SK-N-SH (cell line): ENCODE results near the gene MCCC1. TPM values are rescaled to one million over a fixed set of nuclear protein-coding genes. Genes with fewer than 3 reads are reported as not detected.
A peak's percentile ranks its signal among the peaks of the same experiment; 100 is the strongest.

Experiments
- CTCF ChIA-PET: fragments of 300-600, 350-600 bp; formaldehyde crosslinking; extraction: SDS; loops from one replicate; lab custom pipeline; 2021; lab: Yijun Ruan, JAX
- POLR2A ChIA-PET: fragments of 350-600 bp; sonication (Branson Sonifier 250); formaldehyde crosslinking; extraction: SDS; loops from one replicate; lab custom pipeline; 2020; ENCODE audit warnings: antibody characterized with exemption, inconsistent platforms; lab: Yijun Ruan, JAX
- DNase-seq: peaks from one replicate; pipeline ENCODE4 v3.0.0; 2012
- H2AFZ ChIP-seq: fragments of 200-600 bp; sonication (generic); 2 replicates; pipeline ENCODE4 v1.8.1; 2016; ENCODE audit warnings: antibody characterized with exemption, mild to moderate bottlenecking, low read depth
- H3F3A ChIP-seq: fragments of 200-600 bp; sonication (generic); replicated peaks from 2 replicates; pipeline ENCODE3; 2016; ENCODE audit warnings: antibody characterized with exemption, mild to moderate bottlenecking; ENCODE audit not compliant: insufficient read depth
- H3K27ac ChIP-seq, 2 experiments: fragments of 200-500 bp in 1 of 2; fragments of 200-600 bp in 1 of 2; sonication (Bioruptor generic) in 1 of 2; sonication (generic), shearing (Covaris generic) in 1 of 2; 2 replicates each; pipeline versions ENCODE4 v1.5.1 to v1.6.1; 2014 to 2016; ENCODE audit warnings: low read depth in 2 of 2, inconsistent platforms in 1 of 2, low read length in 1 of 2, mild to moderate bottlenecking in 1 of 2, mixed read lengths in 1 of 2
- H3K27me3 ChIP-seq: fragments of 200-600 bp; sonication (generic), shearing (Covaris generic); 2 replicates; pipeline ENCODE4 v1.6.1; 2016; ENCODE audit warnings: mixed run types; ENCODE audit not compliant: insufficient read depth
- H3K36me3 ChIP-seq, 2 experiments: fragments of 200-500 bp in 1 of 2; fragments of 200-600 bp in 1 of 2; sonication (Bioruptor generic) in 1 of 2; sonication (generic) in 1 of 2; replicated peaks in 1 of 2; 2 replicates each; pipeline versions ENCODE3 to v1.5.1; 2014 to 2016; ENCODE audit warnings: low read length in 1 of 2, mild to moderate bottlenecking in 1 of 2; ENCODE audit not compliant: insufficient read depth in 2 of 2, control insufficient read depth in 1 of 2
- H3K4me1 ChIP-seq, 2 experiments: fragments of 200-500 bp in 1 of 2; fragments of 200-600 bp in 1 of 2; sonication (Bioruptor generic) in 1 of 2; sonication (generic), shearing (Covaris generic) in 1 of 2; 2 replicates each; pipeline versions ENCODE4 v1.5.1 to v1.6.1; 2014 to 2016; ENCODE audit warnings: low read depth in 1 of 2, low read length in 1 of 2, mixed run types in 1 of 2; ENCODE audit not compliant: insufficient read depth in 2 of 2, control insufficient read depth in 1 of 2
- H3K4me2 ChIP-seq: fragments of 200-600 bp; sonication (generic), shearing (Covaris generic); 2 replicates; pipeline ENCODE4 v1.6.1; 2017; ENCODE audit warnings: mixed run types
- H3K4me3 ChIP-seq, 2 experiments: fragments of 200-500 bp in 1 of 2; fragments of 200-600 bp in 1 of 2; sonication (Bioruptor generic) in 1 of 2; sonication (generic), shearing (Covaris generic) in 1 of 2; 2 replicates each; pipeline versions ENCODE4 v1.5.1 to v1.8.1; 2014 to 2016; ENCODE audit warnings: low read depth in 2 of 2, inconsistent platforms in 1 of 2, low read length in 1 of 2, mild to moderate bottlenecking in 1 of 2, mixed read lengths in 1 of 2, moderate library complexity in 1 of 2
- H3K79me2 ChIP-seq: fragments of 200-600 bp; sonication (generic); 2 replicates; pipeline ENCODE4 v1.8.1; 2017; ENCODE audit warnings: mild to moderate bottlenecking; ENCODE audit not compliant: insufficient read depth
- H3K9ac ChIP-seq: fragments of 200-600 bp; sonication (generic); 2 replicates; pipeline ENCODE4 v1.6.1; 2017; ENCODE audit warnings: mixed run types
- H3K9me2 ChIP-seq: fragments of 200-600 bp; sonication (generic); 2 replicates; pipeline ENCODE4 v1.6.1; 2017; ENCODE audit warnings: mixed run types
- H3K9me3 ChIP-seq: fragments of 200-600 bp; sonication (generic); 2 replicates; pipeline ENCODE4 v1.6.1; 2017; ENCODE audit warnings: mixed run types, mild to moderate bottlenecking, moderate library complexity
- H4K20me1 ChIP-seq: fragments of 200-600 bp; sonication (generic); 2 replicates; pipeline ENCODE4 v1.6.1; 2017; ENCODE audit warnings: mild to moderate bottlenecking, mixed run types; ENCODE audit not compliant: insufficient read depth
- EP300 ChIP-seq, 2 experiments: IDR thresholded peaks; 2 replicates each; pipeline versions ENCODE4 v1.4.0 to v1.6.1; 2012; ENCODE audit warnings: borderline replicate concordance in 1 of 2, low read depth in 1 of 2, low read length in 1 of 2
- EZH2phosphoT487 ChIP-seq: fragments of 200-600 bp; sonication (generic); IDR thresholded peaks from 2 replicates; pipeline ENCODE4 v1.6.1; 2017; ENCODE audit warnings: low read depth, mixed run types, mild to moderate bottlenecking, antibody characterized with exemption, moderate library complexity, borderline replicate concordance
- FOSL2 ChIP-seq: IDR thresholded peaks from 2 replicates; pipeline ENCODE4 v1.4.0; 2012; ENCODE audit warnings: low read depth, mild to moderate bottlenecking, moderate library complexity, borderline replicate concordance
- FOXJ3 ChIP-seq: sonication (generic); formaldehyde crosslinking; IDR thresholded peaks from 2 replicates; pipeline ENCODE4 v1.5.1; 2020; ENCODE audit warnings: mild to moderate bottlenecking, missing genetic modification reagents
- GABPA ChIP-seq: IDR thresholded peaks from 2 replicates; pipeline ENCODE4 v1.4.0; 2012; ENCODE audit warnings: low read depth, mild to moderate bottlenecking
- GATA2 ChIP-seq: sonication (generic); formaldehyde crosslinking; IDR thresholded peaks from 2 replicates; pipeline ENCODE4 v1.5.0; 2020; ENCODE audit warnings: mild to moderate bottlenecking, missing genetic modification reagents
- MEF2A ChIP-seq: IDR thresholded peaks from 2 replicates; pipeline ENCODE4 v1.4.0; 2012; ENCODE audit warnings: low read depth, borderline replicate concordance
- MXI1 ChIP-seq: IDR thresholded peaks from 2 replicates; pipeline ENCODE4 v1.6.1; 2012; ENCODE audit warnings: mild to moderate bottlenecking, low read depth, low read length, improper control_type of control experiment
- NRF1 ChIP-seq: IDR thresholded peaks from 2 replicates; pipeline ENCODE4 v1.6.1; 2012; ENCODE audit warnings: low read depth, mild to moderate bottlenecking, low read length
- RAD21 ChIP-seq: IDR thresholded peaks from 2 replicates; pipeline ENCODE4 v1.6.1; 2012; ENCODE audit warnings: mild to moderate bottlenecking, low read length
- RCOR1 ChIP-seq: fragments of 150-350 bp; IDR thresholded peaks from 2 replicates; pipeline ENCODE4 v1.6.1; 2017; ENCODE audit warnings: antibody characterized with exemption, low read length
- RFX5 ChIP-seq: IDR thresholded peaks from 2 replicates; pipeline ENCODE4 v1.6.1; 2012; ENCODE audit warnings: mild to moderate bottlenecking, improper control_type of control experiment, low read length
- SMC3 ChIP-seq: IDR thresholded peaks from 2 replicates; pipeline ENCODE4 v1.6.1; 2012; ENCODE audit warnings: low read depth, low read length, improper control_type of control experiment
- YY1 ChIP-seq: IDR thresholded peaks from 2 replicates; pipeline ENCODE4 v1.4.0; 2012; ENCODE audit warnings: low read depth, mild to moderate bottlenecking
- WGBS: methylation state at CpG from one replicate; pipeline ENCODE4 v1.1.6; 2017; ENCODE audit warnings: low lambda C conversion rate; 5-methylcytosine and 5-hydroxymethylcytosine counted together
- polyA plus RNA-seq, 3 experiments: library from polyadenylated mRNA; depleted of rRNA; stranded (reverse); fragments of >200 nt; gene quantifications; 2 replicates each; pipeline ENCODE4 v1.2.3, GENCODE V29; 2012
- TF ChIP-seq, protein P1 (sequence below): fragments of 150-350 bp; IDR thresholded peaks from 2 replicates; pipeline ENCODE4 v1.6.1; 2017; ENCODE audit warnings: antibody characterized with exemption, low read length, low read depth, borderline replicate concordance
- TF ChIP-seq, protein P2 (sequence below): fragments of 150-350 bp; IDR thresholded peaks from 2 replicates; pipeline ENCODE4 v1.6.1; 2016; ENCODE audit warnings: mild to moderate bottlenecking, low read depth, low read length
- TF ChIP-seq, protein P3 (sequence below): IDR thresholded peaks from 2 replicates; pipeline ENCODE4 v1.4.0; 2012; ENCODE audit warnings: low read depth, borderline replicate concordance
- TF ChIP-seq, protein P4 (sequence below): fragments of 200-600 bp; sonication (generic); IDR thresholded peaks from 2 replicates; pipeline ENCODE4 v1.6.1; 2017; ENCODE audit warnings: antibody characterized with exemption, mild to moderate bottlenecking, moderate library complexity

The MCCC1 gene
- polyA plus RNA-seq, 1 of the 3 experiments (the other 2 are of a cell fraction) = 15.4 TPM

- peak; percentile 85 for DNase-seq
- Histone ChIP-seq H3K79me2 (no peaks in the 10 kb centered on the region), H3K4me3 (peak overlapping the region in 1 of 2 experiments; percentile 55; a peak in 2 of 4 replicates), H3K4me2 (peak overlapping the region; percentile 37; the same call in 1 of the 2 replicates), H3F3A (no peaks in the 10 kb centered on the region), H3K9me2 (no peaks in the 10 kb centered on the region), H3K27ac (no peak overlapping the region), H3K9me3 (no peaks in the 10 kb centered on the region), H3K27me3 (peaks cover 21% of the 10 kb centered on the region)
- ChIA-PET POLR2A (no interaction called here), CTCF (interaction anchor here (0.6 to 7.2 kb wide), 5 partner anchors 62 to 687 kb away, joined by 3 to 42 read pairs (median 8); no protein-coding TSS in a partner anchor)
- WGBS = 2% methylated on average over 10 of the region's 25 CpGs
- TF ChIP-seq NRF1 = peak; percentile 93
- no peak for TF ChIP-seq GABPA
- TF ChIP-seq, all 33 proteins: peak for 1
- H3K9ac ChIP-seq = no peak overlapping the region
- no peak overlapping the region for H2AFZ ChIP-seq
- H3K36me3 ChIP-seq = no peaks in the 10 kb centered on the region
- no peaks in the 10 kb centered on the region for H4K20me1 ChIP-seq
- peaks cover 0 to 21% of the 10 kb centered on the region in 2 experiments; a peak in 1 of 4 replicates for H3K4me1 ChIP-seq
Measured at GRCh38 chr3:183116025-183116614, 16.8 kb upstream of the MCCC1 start.

GRCh38 chr3:183114384-183115178, 15.3 kb upstream of the MCCC1 start:
- WGBS = 33% methylated on average over 12 of the region's 13 CpGs
- no peaks in the 10 kb centered on the region for H3K9me2 ChIP-seq
- peaks cover 21% of the 10 kb centered on the region for H3K27me3 ChIP-seq
- H3K9ac ChIP-seq = no peak overlapping the region
- no peaks in the 10 kb centered on the region for H4K20me1 ChIP-seq
- no peak overlapping the region for H3K4me3 ChIP-seq
- H3K4me2 ChIP-seq = no peak overlapping the region
- H2AFZ ChIP-seq = no peak overlapping the region
- DNase-seq = peak; percentile 56
- H3K4me1 ChIP-seq = peaks cover 0 to 21% of the 10 kb centered on the region in 2 experiments; a peak in 1 of 4 replicates
- no peaks in the 10 kb centered on the region for H3K9me3 ChIP-seq
- H3K79me2 ChIP-seq = no peaks in the 10 kb centered on the region
- H3F3A ChIP-seq = no peaks in the 10 kb centered on the region
- CTCF ChIA-PET = interaction anchor here (7.2 kb wide), 1 partner anchor 269 kb away, joined by 42 read pairs; no protein-coding TSS in a partner anchor
- no peak overlapping the region for H3K27ac ChIP-seq
- POLR2A ChIA-PET = interaction anchor here (0.6 kb wide), 1 partner anchor 665 kb away, joined by 4 read pairs; no protein-coding TSS in a partner anchor
- H3K36me3 ChIP-seq = no peaks in the 10 kb centered on the region
- TF ChIP-seq, protein P1, sequence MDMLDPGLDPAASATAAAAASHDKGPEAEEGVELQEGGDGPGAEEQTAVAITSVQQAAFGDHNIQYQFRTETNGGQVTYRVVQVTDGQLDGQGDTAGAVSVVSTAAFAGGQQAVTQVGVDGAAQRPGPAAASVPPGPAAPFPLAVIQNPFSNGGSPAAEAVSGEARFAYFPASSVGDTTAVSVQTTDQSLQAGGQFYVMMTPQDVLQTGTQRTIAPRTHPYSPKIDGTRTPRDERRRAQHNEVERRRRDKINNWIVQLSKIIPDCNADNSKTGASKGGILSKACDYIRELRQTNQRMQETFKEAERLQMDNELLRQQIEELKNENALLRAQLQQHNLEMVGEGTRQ = no peak
- peak; percentile 27; the same call in 1 of the 2 replicates for TF ChIP-seq SMC3
- TF ChIP-seq MXI1 = 0 out of 2 replicates have a peak, but pooled peaks have one; percentile 52
- TF ChIP-seq EZH2phosphoT487 = no peak
- TF ChIP-seq FOSL2 = no peak
- TF ChIP-seq, protein P2, sequence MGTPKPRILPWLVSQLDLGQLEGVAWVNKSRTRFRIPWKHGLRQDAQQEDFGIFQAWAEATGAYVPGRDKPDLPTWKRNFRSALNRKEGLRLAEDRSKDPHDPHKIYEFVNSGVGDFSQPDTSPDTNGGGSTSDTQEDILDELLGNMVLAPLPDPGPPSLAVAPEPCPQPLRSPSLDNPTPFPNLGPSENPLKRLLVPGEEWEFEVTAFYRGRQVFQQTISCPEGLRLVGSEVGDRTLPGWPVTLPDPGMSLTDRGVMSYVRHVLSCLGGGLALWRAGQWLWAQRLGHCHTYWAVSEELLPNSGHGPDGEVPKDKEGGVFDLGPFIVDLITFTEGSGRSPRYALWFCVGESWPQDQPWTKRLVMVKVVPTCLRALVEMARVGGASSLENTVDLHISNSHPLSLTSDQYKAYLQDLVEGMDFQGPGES = no peak
- TF ChIP-seq YY1 = no peak
- no peak for TF ChIP-seq GABPA
- no peak for TF ChIP-seq MEF2A
- TF ChIP-seq RFX5 = no peak; the same call in 1 of the 2 replicates
- peak; percentile 43 for TF ChIP-seq RAD21
- TF ChIP-seq, protein P3, sequence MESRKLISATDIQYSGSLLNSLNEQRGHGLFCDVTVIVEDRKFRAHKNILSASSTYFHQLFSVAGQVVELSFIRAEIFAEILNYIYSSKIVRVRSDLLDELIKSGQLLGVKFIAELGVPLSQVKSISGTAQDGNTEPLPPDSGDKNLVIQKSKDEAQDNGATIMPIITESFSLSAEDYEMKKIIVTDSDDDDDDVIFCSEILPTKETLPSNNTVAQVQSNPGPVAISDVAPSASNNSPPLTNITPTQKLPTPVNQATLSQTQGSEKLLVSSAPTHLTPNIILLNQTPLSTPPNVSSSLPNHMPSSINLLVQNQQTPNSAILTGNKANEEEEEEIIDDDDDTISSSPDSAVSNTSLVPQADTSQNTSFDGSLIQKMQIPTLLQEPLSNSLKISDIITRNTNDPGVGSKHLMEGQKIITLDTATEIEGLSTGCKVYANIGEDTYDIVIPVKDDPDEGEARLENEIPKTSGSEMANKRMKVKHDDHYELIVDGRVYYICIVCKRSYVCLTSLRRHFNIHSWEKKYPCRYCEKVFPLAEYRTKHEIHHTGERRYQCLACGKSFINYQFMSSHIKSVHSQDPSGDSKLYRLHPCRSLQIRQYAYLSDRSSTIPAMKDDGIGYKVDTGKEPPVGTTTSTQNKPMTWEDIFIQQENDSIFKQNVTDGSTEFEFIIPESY = no peak
- TF ChIP-seq NRF1 = no peak
- no peak for TF ChIP-seq GATA2 (CRISPR knock-in tag)
- TF ChIP-seq, protein P4, sequence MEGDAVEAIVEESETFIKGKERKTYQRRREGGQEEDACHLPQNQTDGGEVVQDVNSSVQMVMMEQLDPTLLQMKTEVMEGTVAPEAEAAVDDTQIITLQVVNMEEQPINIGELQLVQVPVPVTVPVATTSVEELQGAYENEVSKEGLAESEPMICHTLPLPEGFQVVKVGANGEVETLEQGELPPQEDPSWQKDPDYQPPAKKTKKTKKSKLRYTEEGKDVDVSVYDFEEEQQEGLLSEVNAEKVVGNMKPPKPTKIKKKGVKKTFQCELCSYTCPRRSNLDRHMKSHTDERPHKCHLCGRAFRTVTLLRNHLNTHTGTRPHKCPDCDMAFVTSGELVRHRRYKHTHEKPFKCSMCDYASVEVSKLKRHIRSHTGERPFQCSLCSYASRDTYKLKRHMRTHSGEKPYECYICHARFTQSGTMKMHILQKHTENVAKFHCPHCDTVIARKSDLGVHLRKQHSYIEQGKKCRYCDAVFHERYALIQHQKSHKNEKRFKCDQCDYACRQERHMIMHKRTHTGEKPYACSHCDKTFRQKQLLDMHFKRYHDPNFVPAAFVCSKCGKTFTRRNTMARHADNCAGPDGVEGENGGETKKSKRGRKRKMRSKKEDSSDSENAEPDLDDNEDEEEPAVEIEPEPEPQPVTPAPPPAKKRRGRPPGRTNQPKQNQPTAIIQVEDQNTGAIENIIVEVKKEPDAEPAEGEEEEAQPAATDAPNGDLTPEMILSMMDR = no peak
- peak in 1 of 2 experiments; percentile 36; a peak in 1 of 4 replicates for TF ChIP-seq EP300 (IDR thresholded peaks at IDR 0.05; ENCODE audit: borderline replicate concordance in 1 of 2, low read depth in 1 of 2, low read length in 1 of 2)
- peak; percentile 75 for TF ChIP-seq RCOR1
- 0 out of 2 replicates have a peak, but pooled peaks have one; percentile 9 for TF ChIP-seq FOXJ3 (CRISPR knock-in tag)
